Endothelial cell (in vitro differentiated cells): Measurements from ENCODE around the gene KLHDC9. TPM values are rescaled to one million over a fixed set of nuclear protein-coding genes. Genes with fewer than 3 reads are reported as not detected.

Experiments used
- DNase-seq: peaks from one replicate; pipeline ENCODE4 v3.0.0; 2021; ENCODE audit warnings: low spot score
- H3K27ac Mint-ChIP-seq: one replicate; pipeline ENCODE4 v1.8.0; 2021; ENCODE audit warnings: mixed read lengths, inconsistent platforms; ENCODE audit not compliant: unreplicated experiment
- H3K27me3 Mint-ChIP-seq: one replicate; pipeline ENCODE4 v1.8.0; 2021; ENCODE audit warnings: mild to moderate bottlenecking, moderate library complexity, mixed read lengths, inconsistent platforms; ENCODE audit not compliant: unreplicated experiment
- H3K36me3 Mint-ChIP-seq: one replicate; pipeline ENCODE4 v1.8.0; 2021; ENCODE audit warnings: mild to moderate bottlenecking, low read depth, mixed read lengths, inconsistent platforms; ENCODE audit not compliant: unreplicated experiment
- H3K4me1 Mint-ChIP-seq: one replicate; pipeline ENCODE4 v1.8.0; 2021; ENCODE audit warnings: mild to moderate bottlenecking, mixed read lengths, inconsistent platforms; ENCODE audit not compliant: unreplicated experiment
- H3K4me3 Mint-ChIP-seq: one replicate; pipeline ENCODE4 v1.8.0; 2021; ENCODE audit warnings: mild to moderate bottlenecking, mixed read lengths, inconsistent platforms; ENCODE audit not compliant: unreplicated experiment
- H3K9me3 Mint-ChIP-seq: one replicate; pipeline ENCODE4 v1.8.0; 2021; ENCODE audit warnings: mixed read lengths, inconsistent platforms; ENCODE audit not compliant: unreplicated experiment
- total RNA-seq: library from RNA; stranded (reverse); fragmentation: NEBNext Ultra II Directional; extraction: Animal tissue kit (Norgen Biotek cat#: 25700); gene quantifications from one replicate; pipeline ENCODE4 v1.2.1, GENCODE V29; 2021; ENCODE audit not compliant: unreplicated experiment
- TF ChIP-seq, protein P1 (sequence below): fragments of 200-600 bp; sonication (generic); IDR thresholded peaks from one replicate; pipeline ENCODE4 v1.5.0; 2021; ENCODE audit warnings: antibody characterized with exemption; ENCODE audit not compliant: unreplicated experiment

The KLHDC9 gene
- total RNA-seq, 1 donor from 2014 or later = 7.3 TPM

DNA sequence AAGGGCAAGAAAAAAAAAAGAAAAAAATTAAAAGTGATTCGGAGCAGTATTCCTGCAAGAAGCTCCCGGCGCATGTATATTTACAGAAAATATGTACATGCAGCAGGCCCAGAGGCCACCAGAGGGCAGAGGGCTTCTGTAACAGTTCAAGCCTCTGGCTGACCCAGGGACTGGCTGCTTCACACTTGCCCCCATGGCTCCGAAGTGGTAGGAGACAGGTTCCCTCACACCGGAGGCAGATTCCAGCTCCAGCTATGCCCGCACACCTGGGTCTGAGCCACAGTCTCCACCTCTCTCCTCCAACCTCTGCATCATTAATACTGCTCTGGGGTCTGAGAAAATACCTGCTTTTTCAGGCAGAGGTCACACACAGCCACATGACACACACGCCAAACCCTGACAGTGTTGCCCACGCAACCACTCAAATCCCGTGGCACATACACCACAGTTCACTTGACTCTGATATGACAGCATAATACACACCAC, 26.2 kb upstream of the KLHDC9 start:
- peak; percentile 61 for DNase-seq
- Mint-ChIP-seq H3K27me3 (peaks cover 12% of the 10 kb centered on the region), H3K4me1 (peaks cover 16% of the 10 kb centered on the region), H3K36me3 (peaks cover 3% of the 10 kb centered on the region), H3K4me3 (peak overlapping the region; percentile 42), H3K27ac (no peak overlapping the region), H3K9me3 (no peaks in the 10 kb centered on the region)
- TF ChIP-seq, protein P1, sequence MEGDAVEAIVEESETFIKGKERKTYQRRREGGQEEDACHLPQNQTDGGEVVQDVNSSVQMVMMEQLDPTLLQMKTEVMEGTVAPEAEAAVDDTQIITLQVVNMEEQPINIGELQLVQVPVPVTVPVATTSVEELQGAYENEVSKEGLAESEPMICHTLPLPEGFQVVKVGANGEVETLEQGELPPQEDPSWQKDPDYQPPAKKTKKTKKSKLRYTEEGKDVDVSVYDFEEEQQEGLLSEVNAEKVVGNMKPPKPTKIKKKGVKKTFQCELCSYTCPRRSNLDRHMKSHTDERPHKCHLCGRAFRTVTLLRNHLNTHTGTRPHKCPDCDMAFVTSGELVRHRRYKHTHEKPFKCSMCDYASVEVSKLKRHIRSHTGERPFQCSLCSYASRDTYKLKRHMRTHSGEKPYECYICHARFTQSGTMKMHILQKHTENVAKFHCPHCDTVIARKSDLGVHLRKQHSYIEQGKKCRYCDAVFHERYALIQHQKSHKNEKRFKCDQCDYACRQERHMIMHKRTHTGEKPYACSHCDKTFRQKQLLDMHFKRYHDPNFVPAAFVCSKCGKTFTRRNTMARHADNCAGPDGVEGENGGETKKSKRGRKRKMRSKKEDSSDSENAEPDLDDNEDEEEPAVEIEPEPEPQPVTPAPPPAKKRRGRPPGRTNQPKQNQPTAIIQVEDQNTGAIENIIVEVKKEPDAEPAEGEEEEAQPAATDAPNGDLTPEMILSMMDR = peak; percentile 67

DNA sequence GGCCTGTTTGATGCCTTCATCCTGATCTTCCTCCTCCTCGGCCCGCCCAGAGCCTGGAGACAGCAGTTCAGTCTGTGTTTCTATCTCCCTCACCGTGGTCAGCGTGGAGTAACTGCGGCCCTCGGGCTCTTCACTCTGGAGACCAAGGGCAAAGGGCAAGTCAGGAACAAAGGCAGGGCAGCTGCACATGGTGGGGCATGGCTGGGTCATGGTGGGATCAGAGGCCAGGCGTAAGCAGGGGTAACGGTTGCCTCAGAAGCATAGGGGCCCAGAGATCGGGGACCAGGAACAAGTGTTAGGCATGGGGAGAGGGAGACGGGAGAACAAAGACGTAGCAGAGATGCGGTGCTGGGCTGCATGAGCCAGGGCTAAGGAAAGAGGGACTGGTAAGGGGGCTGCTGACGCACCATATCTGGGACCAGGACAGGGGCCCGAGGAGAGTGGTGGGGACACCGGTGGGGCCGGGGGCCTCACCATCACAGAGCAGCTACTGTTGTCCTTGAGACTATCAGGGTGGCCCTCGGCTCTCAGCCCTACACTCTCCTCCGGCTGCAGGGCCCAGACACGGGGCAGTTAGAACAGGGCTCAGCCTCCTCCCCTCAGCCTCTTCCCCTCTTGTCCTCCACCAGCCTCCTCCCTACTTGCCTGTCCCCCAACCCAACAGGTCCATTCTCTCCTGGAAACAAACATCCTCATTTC, 25.3 kb upstream of the KLHDC9 start:
- peaks cover 3% of the 10 kb centered on the region for H3K36me3 Mint-ChIP-seq
- H3K4me3 Mint-ChIP-seq = no peak overlapping the region
- TF ChIP-seq, protein P1 = no peak
- H3K9me3 Mint-ChIP-seq = no peaks in the 10 kb centered on the region
- H3K27me3 Mint-ChIP-seq = peaks cover 10% of the 10 kb centered on the region
- no peak for DNase-seq
- peaks cover 15% of the 10 kb centered on the region for H3K4me1 Mint-ChIP-seq
- no peak overlapping the region for H3K27ac Mint-ChIP-seq

DNA sequence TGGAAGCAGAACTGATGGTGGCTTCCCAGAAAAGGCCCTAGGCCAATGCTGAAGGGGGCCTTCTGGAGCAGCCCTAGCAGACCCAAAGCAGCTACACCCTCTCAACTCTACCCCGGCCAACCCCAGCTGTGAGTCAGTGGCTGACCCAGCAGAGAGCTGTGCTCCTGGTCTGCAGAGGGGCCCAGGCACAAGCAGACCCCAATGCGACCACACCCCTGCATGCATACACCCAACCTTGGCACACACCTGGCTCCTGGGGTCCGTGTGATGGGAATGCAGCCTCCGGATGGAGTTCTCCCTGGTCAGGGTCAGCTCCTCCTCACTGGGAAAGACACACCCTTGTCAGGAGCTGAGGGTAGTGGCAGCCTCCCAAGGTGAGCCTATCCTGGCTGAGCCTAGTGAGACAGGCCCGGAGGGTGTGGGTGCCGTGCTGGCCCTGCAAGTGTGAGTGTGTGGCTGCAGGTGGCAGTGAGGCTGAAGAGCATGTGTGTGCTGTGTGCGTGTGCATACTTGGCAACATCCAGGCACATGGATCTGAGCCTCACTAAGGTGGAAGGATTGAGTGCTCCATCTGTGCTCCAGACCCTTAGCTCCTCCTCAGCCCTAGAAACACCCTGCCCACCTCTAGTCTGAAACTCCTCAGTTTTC, 24.6 kb upstream of the KLHDC9 start:
- Mint-ChIP-seq H3K9me3 (no peaks in the 10 kb centered on the region), H3K4me1 (peaks cover 8% of the 10 kb centered on the region), H3K4me3 (no peak overlapping the region), H3K36me3 (peaks cover 3% of the 10 kb centered on the region), H3K27ac (no peak overlapping the region), H3K27me3 (peaks cover 10% of the 10 kb centered on the region)
- no peak for DNase-seq
- TF ChIP-seq, protein P1 = no peak

DNA sequence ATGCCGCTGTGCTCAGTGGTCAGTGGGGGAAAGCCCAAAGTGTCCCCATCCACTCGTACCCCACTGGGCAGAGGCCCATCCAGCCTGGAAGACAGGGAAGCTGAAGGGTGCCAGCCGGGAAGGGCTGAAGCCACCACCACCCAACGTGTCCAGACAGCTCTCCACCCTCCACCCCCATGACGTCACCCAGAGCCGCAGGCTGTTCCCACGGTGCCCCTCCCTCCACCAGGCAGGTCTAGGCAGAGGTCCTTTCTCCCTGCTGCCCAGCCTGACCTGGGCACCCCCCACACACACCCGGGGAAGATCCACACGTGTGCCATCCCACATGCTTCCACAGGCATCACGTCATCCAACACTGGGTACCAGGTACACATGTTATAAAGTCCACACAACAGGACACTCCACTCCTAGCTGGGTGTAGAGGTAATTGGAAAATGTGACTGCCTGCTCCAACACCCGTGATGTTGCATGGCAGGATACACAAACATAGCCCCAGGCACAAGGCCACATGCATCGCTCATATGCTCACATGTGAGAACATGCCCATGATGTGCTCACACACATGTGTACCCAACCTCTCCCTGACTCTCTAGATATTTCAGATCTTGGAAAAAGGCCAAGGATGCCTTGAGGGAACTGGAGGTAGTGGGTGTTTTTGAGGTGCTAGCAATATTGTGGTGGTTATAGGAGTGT, 23.3 kb upstream of the KLHDC9 start:
- H3K4me3 Mint-ChIP-seq = no peak overlapping the region
- peaks cover 9% of the 10 kb centered on the region for H3K27me3 Mint-ChIP-seq
- TF ChIP-seq, protein P1 = no peak
- H3K9me3 Mint-ChIP-seq = no peaks in the 10 kb centered on the region
- no peak overlapping the region for H3K27ac Mint-ChIP-seq
- no peaks in the 10 kb centered on the region for H3K4me1 Mint-ChIP-seq
- DNase-seq = no peak
- H3K36me3 Mint-ChIP-seq = peaks cover 3% of the 10 kb centered on the region

DNA sequence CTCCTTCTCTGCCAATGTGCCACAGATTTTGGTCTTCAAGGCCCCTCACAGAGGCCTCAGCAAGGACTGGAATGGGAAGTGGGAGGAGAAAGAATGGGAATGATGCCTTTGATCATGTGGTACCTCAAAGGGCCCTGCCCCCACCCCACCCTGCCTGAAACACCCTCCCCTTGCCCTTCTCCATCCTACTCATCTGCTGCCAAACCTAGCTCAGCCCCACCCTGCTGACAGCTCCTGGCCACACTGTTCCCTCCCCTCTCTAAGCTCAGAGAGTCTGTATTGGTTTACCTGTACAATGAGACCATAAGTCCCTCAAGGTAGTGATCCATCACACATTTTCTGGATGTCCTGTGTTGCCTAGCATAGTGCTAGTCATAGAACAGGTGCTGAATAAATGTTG, 21.8 kb upstream of the KLHDC9 start:
- Mint-ChIP-seq H3K27me3 (peaks cover 13% of the 10 kb centered on the region), H3K9me3 (no peaks in the 10 kb centered on the region), H3K4me1 (no peaks in the 10 kb centered on the region), H3K36me3 (peaks cover 3% of the 10 kb centered on the region), H3K27ac (no peak overlapping the region), H3K4me3 (no peak overlapping the region)
- TF ChIP-seq, protein P1 = no peak
- no peak for DNase-seq
